Hepatocyte (in vitro differentiated cells): ENCODE measurements around the gene PHLDB2.

Experiments used
- CTCF ChIP-seq: fragments of 200-600 bp; sonication (generic); IDR thresholded peaks from 2 replicates; pipeline ENCODE4 v1.5.1; 2016; ENCODE audit warnings: antibody characterized with exemption, mild to moderate bottlenecking; ENCODE audit not compliant: poor library complexity
- EZH2 ChIP-seq: fragments of 200-600 bp; sonication (generic); IDR thresholded peaks from 2 replicates; pipeline ENCODE4 v1.6.1; 2016; ENCODE audit warnings: antibody characterized with exemption, mild to moderate bottlenecking, borderline replicate concordance

GRCh38 chr3:111919370-111920065 is 60.5 kb downstream of the PHLDB2 start:
- TF ChIP-seq CTCF (no peak), EZH2 (no peak)
